ENCODE results near the gene DGKD.

DNA sequence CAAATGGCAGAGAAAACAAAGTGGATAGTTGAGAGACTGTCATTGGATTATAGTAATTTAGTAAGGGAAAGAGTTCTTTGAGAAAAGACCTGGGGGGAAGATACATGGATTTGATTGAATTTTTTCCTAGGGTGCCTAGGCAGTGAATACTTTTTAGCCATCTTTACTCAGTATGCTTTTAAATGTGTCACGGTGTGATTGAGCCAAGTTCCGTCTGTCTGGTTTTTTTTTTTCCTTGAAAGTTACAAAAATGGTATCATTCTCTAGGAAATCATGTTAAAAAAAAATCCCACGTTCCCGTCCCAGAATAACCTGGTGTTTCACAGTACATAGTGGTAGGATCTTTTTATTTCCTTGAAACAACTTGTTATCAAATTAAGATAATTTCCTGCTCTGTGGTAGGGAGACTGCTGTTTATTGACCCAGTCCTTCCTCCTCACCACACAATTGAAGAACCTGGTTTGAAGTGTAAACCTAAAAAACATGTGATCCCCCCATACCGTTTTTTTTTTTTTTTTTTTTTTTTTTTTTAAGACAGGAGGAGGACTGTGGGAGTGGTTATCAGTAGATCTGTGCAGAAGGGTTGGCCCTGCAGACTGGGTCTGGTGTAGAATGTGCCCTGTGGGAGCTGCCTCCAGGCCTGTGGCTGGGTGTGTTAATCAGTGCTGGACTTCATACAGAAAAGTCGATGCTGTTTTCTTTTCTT is 55.1 kb downstream of the DGKD start:
- TF ChIP-seq, protein P1, sequence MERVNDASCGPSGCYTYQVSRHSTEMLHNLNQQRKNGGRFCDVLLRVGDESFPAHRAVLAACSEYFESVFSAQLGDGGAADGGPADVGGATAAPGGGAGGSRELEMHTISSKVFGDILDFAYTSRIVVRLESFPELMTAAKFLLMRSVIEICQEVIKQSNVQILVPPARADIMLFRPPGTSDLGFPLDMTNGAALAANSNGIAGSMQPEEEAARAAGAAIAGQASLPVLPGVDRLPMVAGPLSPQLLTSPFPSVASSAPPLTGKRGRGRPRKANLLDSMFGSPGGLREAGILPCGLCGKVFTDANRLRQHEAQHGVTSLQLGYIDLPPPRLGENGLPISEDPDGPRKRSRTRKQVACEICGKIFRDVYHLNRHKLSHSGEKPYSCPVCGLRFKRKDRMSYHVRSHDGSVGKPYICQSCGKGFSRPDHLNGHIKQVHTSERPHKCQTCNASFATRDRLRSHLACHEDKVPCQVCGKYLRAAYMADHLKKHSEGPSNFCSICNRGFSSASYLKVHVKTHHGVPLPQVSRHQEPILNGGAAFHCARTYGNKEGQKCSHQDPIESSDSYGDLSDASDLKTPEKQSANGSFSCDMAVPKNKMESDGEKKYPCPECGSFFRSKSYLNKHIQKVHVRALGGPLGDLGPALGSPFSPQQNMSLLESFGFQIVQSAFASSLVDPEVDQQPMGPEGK (CRISPR knock-in tag; IDR thresholded peaks at IDR 0.05; ENCODE audit: borderline replicate concordance): no peak
- TF ChIP-seq ESRRG (CRISPR knock-in tag; IDR thresholded peaks at IDR 0.05): no peak
- TF ChIP-seq ZNF70 (CRISPR knock-in tag; IDR thresholded peaks at IDR 0.05): no peak
- TF ChIP-seq ZNF565 (CRISPR knock-in tag; conservative IDR thresholded peaks at IDR 0.05; ENCODE audit: low read depth): no peak
- TF ChIP-seq, protein P2, sequence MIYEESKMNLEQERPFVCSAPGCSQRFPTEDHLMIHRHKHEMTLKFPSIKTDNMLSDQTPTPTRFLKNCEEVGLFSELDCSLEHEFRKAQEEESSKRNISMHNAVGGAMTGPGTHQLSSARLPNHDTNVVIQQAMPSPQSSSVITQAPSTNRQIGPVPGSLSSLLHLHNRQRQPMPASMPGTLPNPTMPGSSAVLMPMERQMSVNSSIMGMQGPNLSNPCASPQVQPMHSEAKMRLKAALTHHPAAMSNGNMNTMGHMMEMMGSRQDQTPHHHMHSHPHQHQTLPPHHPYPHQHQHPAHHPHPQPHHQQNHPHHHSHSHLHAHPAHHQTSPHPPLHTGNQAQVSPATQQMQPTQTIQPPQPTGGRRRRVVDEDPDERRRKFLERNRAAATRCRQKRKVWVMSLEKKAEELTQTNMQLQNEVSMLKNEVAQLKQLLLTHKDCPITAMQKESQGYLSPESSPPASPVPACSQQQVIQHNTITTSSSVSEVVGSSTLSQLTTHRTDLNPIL (CRISPR knock-in tag; IDR thresholded peaks at IDR 0.05; ENCODE audit: low read depth): no peak
- TF ChIP-seq ZFP30 (CRISPR knock-in tag; IDR thresholded peaks at IDR 0.05): no peak
- TF ChIP-seq ARNTL (CRISPR knock-in tag; IDR thresholded peaks at IDR 0.05; ENCODE audit: borderline replicate concordance, low read depth): no peak
- no peak for TF ChIP-seq RARB (CRISPR knock-in tag; IDR thresholded peaks at IDR 0.05)
- TF ChIP-seq TCF4 (CRISPR knock-in tag; IDR thresholded peaks at IDR 0.05; ENCODE audit: borderline replicate concordance): no peak
- no peak for TF ChIP-seq ZFP3 (CRISPR knock-in tag; IDR thresholded peaks at IDR 0.05)
- TF ChIP-seq OSR1 (CRISPR knock-in tag; IDR thresholded peaks at IDR 0.05): no peak
- TF ChIP-seq TOX (CRISPR knock-in tag; IDR thresholded peaks at IDR 0.05; ENCODE audit: borderline replicate concordance): no peak
- no peak for TF ChIP-seq BACH2 (CRISPR knock-in tag; IDR thresholded peaks at IDR 0.05; ENCODE audit: borderline replicate concordance)

All from SK-N-SH treated with all-trans-retinoic acid at 6 μM for 48 hours (cell line).